ENCODE measurements around the gene MRPS11.
"Not testable (repeated sequence)": the region's sequence is repeated elsewhere in the genome, so short reads cannot be mapped to it uniquely, and the experiment has no call there.

Gene MRPS11

GRCh38 chr15:88447206-88447605 is 20.3 kb upstream of the MRPS11 start:
- Mint-ChIP-seq H3K4me3 (no peak overlapping the region), H3K9me3 (peaks cover 14% of the 10 kb centered on the region), H3K36me3 (ENCODE audit: low read depth) (no peaks in the 10 kb centered on the region), H3K4me1 (ENCODE audit: low read depth) (peaks cover 6% of the 10 kb centered on the region), H3K27ac (no peak overlapping the region), H3K27me3 (peaks cover 12% of the 10 kb centered on the region)
- intact Hi-C loops (cut with micrococcal nuclease): no loop called here

- Mint-ChIP-seq H3K36me3 (ENCODE audit: low read depth) (no peaks in the 10 kb centered on the region), H3K4me3 (no peak overlapping the region), H3K4me1 (ENCODE audit: low read depth) (peaks cover 6% of the 10 kb centered on the region), H3K27me3 (peaks cover 12% of the 10 kb centered on the region), H3K27ac (no peak overlapping the region), H3K9me3 (peaks cover 14% of the 10 kb centered on the region)
- intact Hi-C loops (cut with micrococcal nuclease): no loop called here
These were observed 19.8 kb upstream of the MRPS11 start for GRCh38 chr15:88447741-88448140.

- Mint-ChIP-seq H3K4me3 (no peak overlapping the region), H3K4me1 (ENCODE audit: low read depth) (peaks cover 7% of the 10 kb centered on the region), H3K27ac (no peak overlapping the region), H3K36me3 (ENCODE audit: low read depth) (no peaks in the 10 kb centered on the region), H3K9me3 (peaks cover 4% of the 10 kb centered on the region), H3K27me3 (peaks cover 6% of the 10 kb centered on the region)
- intact Hi-C loops (cut with micrococcal nuclease): no loop called here
These were observed 18.5 kb upstream of the MRPS11 start for GRCh38 chr15:88448991-88449461.

GRCh38 chr15:88449581-88449980 is 17.9 kb upstream of the MRPS11 start:
- no peaks in the 10 kb centered on the region for H3K9me3 Mint-ChIP-seq
- H3K36me3 Mint-ChIP-seq (ENCODE audit: low read depth): no peaks in the 10 kb centered on the region
- peaks cover 12% of the 10 kb centered on the region for H3K4me1 Mint-ChIP-seq (ENCODE audit: low read depth)
- no peak overlapping the region for H3K27ac Mint-ChIP-seq
- peaks cover 2% of the 10 kb centered on the region for H3K27me3 Mint-ChIP-seq
- no peak overlapping the region for H3K4me3 Mint-ChIP-seq
- intact Hi-C loops (cut with micrococcal nuclease): no loop called here

- H3K4me3 Mint-ChIP-seq: no peak overlapping the region
- H3K4me1 Mint-ChIP-seq (ENCODE audit: low read depth): peaks cover 19% of the 10 kb centered on the region
- intact Hi-C loops (cut with micrococcal nuclease): no loop called here
- H3K9me3 Mint-ChIP-seq: no peaks in the 10 kb centered on the region
- no peaks in the 10 kb centered on the region for H3K27me3 Mint-ChIP-seq
- H3K27ac Mint-ChIP-seq: no peak overlapping the region
- H3K36me3 Mint-ChIP-seq (ENCODE audit: low read depth): no peaks in the 10 kb centered on the region
These were observed 17.2 kb upstream of the MRPS11 start for GRCh38 chr15:88450125-88450798.

GRCh38 chr15:88453651-88454050 is 13.9 kb upstream of the MRPS11 start:
- H3K36me3 Mint-ChIP-seq (ENCODE audit: low read depth): peaks cover 8% of the 10 kb centered on the region
- H3K27ac Mint-ChIP-seq: no peak overlapping the region
- H3K27me3 Mint-ChIP-seq: no peaks in the 10 kb centered on the region
- H3K4me1 Mint-ChIP-seq (ENCODE audit: low read depth): peaks cover 21% of the 10 kb centered on the region
- intact Hi-C loops (cut with micrococcal nuclease): no loop called here
- H3K9me3 Mint-ChIP-seq: no peaks in the 10 kb centered on the region
- no peak overlapping the region for H3K4me3 Mint-ChIP-seq

- Mint-ChIP-seq H3K27ac (peak overlapping the region; percentile 19), H3K4me3 (no peak overlapping the region), H3K4me1 (ENCODE audit: low read depth) (peaks cover 21% of the 10 kb centered on the region), H3K36me3 (ENCODE audit: low read depth) (peaks cover 14% of the 10 kb centered on the region), H3K27me3 (no peaks in the 10 kb centered on the region), H3K9me3 (no peaks in the 10 kb centered on the region)
- intact Hi-C loops (cut with micrococcal nuclease): no loop called here
These were observed 13.3 kb upstream of the MRPS11 start for GRCh38 chr15:88454236-88454635.

- Mint-ChIP-seq H3K27me3 (no peaks in the 10 kb centered on the region), H3K36me3 (ENCODE audit: low read depth) (peaks cover 23% of the 10 kb centered on the region), H3K27ac (peak overlapping the region; percentile 19), H3K9me3 (no peaks in the 10 kb centered on the region), H3K4me1 (ENCODE audit: low read depth) (peaks cover 17% of the 10 kb centered on the region), H3K4me3 (no peak overlapping the region)
- intact Hi-C loops (cut with micrococcal nuclease): no loop called here
These were observed 12.4 kb upstream of the MRPS11 start for GRCh38 chr15:88454867-88455810.

- H3K27me3 Mint-ChIP-seq: no peaks in the 10 kb centered on the region
- H3K27ac Mint-ChIP-seq: no peak overlapping the region
- no peaks in the 10 kb centered on the region for H3K9me3 Mint-ChIP-seq
- intact Hi-C loops (cut with micrococcal nuclease): no loop called here
- peaks cover 15% of the 10 kb centered on the region for H3K4me1 Mint-ChIP-seq (ENCODE audit: low read depth)
- no peak overlapping the region for H3K4me3 Mint-ChIP-seq
- peaks cover 39% of the 10 kb centered on the region for H3K36me3 Mint-ChIP-seq (ENCODE audit: low read depth)
These were observed 10.8 kb upstream of the MRPS11 start for GRCh38 chr15:88456733-88457132.

- Mint-ChIP-seq H3K36me3 (ENCODE audit: low read depth) (peaks cover 52% of the 10 kb centered on the region), H3K4me3 (no peak overlapping the region), H3K9me3 (no peaks in the 10 kb centered on the region), H3K27ac (no peak overlapping the region), H3K4me1 (ENCODE audit: low read depth) (peaks cover 23% of the 10 kb centered on the region), H3K27me3 (no peaks in the 10 kb centered on the region)
- intact Hi-C loops (cut with micrococcal nuclease): no loop called here
These were observed 3.5 kb upstream of the MRPS11 start for GRCh38 chr15:88463870-88464532.

- Mint-ChIP-seq H3K9me3 (no peaks in the 10 kb centered on the region), H3K4me3 (no peak overlapping the region), H3K27ac (no peak overlapping the region), H3K27me3 (no peaks in the 10 kb centered on the region), H3K4me1 (ENCODE audit: low read depth) (peaks cover 23% of the 10 kb centered on the region), H3K36me3 (ENCODE audit: low read depth) (peaks cover 35% of the 10 kb centered on the region)
- intact Hi-C loops (cut with micrococcal nuclease): loop anchor here (5.0 kb wide), 1 partner anchor 157 kb away; the partner anchor contains the start of gene AEN
These were observed 1.8 kb upstream of the MRPS11 start for GRCh38 chr15:88465633-88466224.

- H3K36me3 Mint-ChIP-seq (ENCODE audit: low read depth): peaks cover 37% of the 10 kb centered on the region
- peaks cover 22% of the 10 kb centered on the region for H3K4me1 Mint-ChIP-seq (ENCODE audit: low read depth)
- no peaks in the 10 kb centered on the region for H3K27me3 Mint-ChIP-seq
- peak overlapping the region; percentile 89 for H3K4me3 Mint-ChIP-seq
- intact Hi-C loops (cut with micrococcal nuclease): loop anchor here (1.0 to 5.0 kb wide), 2 partner anchors 78 to 154 kb away; partner anchors contain the start of genes AEN and DET1
- H3K9me3 Mint-ChIP-seq: no peaks in the 10 kb centered on the region
- peak overlapping the region; percentile 95 for H3K27ac Mint-ChIP-seq
These were observed 524 bp downstream of the MRPS11 start for GRCh38 chr15:88467935-88468528.

GRCh38 chr15:88468721-88469120 is 1.2 kb downstream of the MRPS11 start:
- peaks cover 33% of the 10 kb centered on the region for H3K36me3 Mint-ChIP-seq (ENCODE audit: low read depth)
- not testable (repeated sequence) for H3K9me3 Mint-ChIP-seq, H3K4me3 Mint-ChIP-seq, H3K27me3 Mint-ChIP-seq
- peak overlapping the region; percentile 95 for H3K27ac Mint-ChIP-seq
- intact Hi-C loops (cut with micrococcal nuclease): loop anchor here (5.0 kb wide), 1 partner anchor 154 kb away; the partner anchor contains the start of gene AEN
- peaks cover 16% of the 10 kb centered on the region for H3K4me1 Mint-ChIP-seq (ENCODE audit: low read depth)

Measured in dendritic cell treated with granulocyte-macrophage colony-stimulating factor and Interleukin-4, amounts not matched to agents 40 ng/mL and 50 ng/mL, for 4 days (primary cell).